GM21529 (cell line): ENCODE data around the gene UMODL1.
"Not testable (repeated sequence)": the region's sequence is repeated elsewhere in the genome, so short reads cannot be mapped to it uniquely, and the experiment has no call there.

Experiments used
- ATAC-seq: cut with Tn5 transposase; IDR thresholded peaks from one replicate; pipeline ENCODE4 v1.9.1; 2021; ENCODE audit not compliant: unreplicated experiment

The UMODL1 gene

DNA sequence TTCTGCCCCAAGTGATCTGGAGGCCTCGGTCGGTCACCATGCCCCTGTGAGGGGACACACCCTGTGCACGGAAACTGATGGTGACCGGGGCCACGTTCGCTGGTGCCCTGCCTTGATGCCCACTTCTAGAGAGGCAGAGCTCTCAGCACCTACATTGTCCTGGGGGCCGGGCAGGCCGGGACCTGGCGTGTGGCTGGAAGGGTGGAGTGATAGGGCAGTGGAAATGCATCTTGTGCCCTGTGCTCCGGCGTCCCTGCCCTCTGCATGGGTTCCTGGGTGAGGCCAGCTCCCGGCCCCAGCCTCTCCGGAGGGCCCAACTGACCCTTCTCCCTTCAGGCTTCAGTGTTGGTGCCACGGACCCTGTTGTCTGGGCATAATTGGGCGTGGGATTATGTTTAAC, 11.0 kb upstream of the UMODL1 start:
- no peak for ATAC-seq

DNA sequence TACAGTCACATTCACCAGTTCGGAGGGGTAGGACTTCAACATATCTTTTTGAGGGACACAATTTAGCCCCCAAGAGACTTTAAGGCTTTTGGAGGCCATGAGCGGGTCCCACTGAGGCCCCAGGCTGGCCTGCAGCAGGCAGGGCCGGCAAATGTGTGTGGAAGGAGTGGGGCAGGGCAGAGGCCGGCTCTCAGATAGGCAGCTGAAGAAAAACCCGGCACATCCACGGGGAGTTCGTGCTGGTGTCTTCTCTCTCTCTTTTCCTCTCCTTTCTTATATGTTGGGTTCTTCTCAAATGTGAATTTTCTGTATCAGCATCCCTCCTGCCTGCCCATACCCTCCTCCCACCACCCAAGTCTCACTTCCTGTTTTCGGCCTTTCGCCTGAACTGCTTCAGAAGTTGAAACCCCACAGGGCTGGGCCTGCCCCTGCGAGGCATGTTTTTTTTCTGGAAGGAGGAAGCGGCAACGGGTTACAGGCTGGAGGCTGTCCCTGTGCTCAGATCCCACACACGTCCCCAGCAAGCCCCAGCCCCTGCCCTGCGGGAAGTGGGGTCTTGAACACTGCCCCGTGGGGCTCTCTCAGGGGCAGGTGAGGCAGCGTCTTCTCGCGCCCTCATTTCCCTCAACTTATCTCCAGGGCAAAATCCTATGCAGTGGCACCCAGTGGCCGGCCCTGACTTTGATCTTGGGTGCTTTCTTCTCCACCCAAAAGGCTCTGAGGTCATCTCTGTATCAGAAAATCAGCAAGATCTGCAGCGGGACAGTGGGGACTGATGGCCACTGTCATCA, 9.7 kb upstream of the UMODL1 start:
- ATAC-seq = peak; percentile 50

DNA sequence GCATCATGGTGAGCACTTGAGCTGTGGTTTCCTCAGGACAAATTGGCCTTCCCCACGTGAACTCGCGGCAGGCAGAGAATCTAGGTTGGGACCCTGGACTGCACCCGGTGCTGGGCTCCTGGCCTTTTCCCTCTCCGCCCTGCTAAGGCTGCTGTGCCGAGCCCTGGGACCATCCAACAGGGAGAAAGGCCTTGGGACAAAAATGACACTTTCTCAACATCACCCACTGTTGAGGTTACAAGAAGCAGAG, 9.2 kb upstream of the UMODL1 start:
- ATAC-seq = no peak

DNA sequence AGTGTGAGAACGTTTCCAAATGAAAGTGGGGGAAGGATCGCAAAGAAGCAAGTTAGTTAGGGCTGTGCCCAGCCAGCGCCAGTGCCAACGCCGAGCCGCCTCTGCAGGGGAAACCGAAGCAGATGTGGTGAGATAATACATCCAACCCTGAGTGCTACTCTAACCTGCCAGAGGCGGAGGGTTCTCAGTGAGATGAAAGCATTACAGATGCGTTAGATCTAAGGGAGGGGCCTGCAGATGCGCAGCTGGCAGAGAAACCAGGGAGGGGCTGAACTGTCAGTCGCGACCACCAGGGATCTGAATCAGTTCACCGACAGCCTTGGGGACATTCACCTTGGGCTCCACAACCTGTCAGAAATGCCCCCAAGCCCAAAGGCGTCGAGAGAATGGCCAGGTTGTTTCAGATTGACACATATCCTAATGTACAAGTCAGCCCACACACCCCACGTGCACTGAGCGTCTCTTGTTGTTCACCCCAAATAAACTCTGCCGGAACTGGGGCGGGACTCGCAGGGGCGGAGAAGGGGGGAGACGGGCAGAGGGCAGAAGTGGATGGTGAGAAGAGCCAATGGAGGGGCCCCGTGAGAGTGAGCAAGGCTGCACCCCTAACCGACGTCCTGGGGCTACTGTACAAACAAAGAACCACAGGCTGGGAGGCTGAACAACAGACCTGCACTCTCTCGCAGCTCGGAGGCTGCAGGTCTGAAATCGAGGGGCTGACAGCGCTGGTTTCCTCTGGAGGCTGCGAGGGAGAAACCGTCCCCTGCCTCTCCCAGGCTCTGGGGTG, 8.7 kb upstream of the UMODL1 start:
- peak; percentile 43 for ATAC-seq

DNA sequence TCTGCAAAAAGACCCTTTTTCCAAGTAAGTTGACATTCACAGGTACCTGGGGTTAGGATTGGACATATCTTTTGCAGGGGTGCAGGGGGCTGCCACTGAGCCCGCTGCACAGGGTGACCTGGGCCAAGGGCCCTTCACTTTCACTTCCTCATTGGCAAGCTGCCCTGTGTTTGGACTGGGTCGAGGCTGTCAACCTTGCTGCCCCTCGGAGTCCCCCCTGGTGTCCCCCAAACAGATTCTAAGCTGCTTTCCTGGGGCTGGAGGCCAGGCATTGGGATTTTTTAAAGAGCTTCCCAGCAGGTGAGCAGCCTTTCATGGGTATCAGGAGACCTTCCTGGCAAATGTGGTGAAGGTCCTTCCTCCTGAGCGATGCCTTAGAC, 7.9 kb upstream of the UMODL1 start:
- ATAC-seq = no peak

DNA sequence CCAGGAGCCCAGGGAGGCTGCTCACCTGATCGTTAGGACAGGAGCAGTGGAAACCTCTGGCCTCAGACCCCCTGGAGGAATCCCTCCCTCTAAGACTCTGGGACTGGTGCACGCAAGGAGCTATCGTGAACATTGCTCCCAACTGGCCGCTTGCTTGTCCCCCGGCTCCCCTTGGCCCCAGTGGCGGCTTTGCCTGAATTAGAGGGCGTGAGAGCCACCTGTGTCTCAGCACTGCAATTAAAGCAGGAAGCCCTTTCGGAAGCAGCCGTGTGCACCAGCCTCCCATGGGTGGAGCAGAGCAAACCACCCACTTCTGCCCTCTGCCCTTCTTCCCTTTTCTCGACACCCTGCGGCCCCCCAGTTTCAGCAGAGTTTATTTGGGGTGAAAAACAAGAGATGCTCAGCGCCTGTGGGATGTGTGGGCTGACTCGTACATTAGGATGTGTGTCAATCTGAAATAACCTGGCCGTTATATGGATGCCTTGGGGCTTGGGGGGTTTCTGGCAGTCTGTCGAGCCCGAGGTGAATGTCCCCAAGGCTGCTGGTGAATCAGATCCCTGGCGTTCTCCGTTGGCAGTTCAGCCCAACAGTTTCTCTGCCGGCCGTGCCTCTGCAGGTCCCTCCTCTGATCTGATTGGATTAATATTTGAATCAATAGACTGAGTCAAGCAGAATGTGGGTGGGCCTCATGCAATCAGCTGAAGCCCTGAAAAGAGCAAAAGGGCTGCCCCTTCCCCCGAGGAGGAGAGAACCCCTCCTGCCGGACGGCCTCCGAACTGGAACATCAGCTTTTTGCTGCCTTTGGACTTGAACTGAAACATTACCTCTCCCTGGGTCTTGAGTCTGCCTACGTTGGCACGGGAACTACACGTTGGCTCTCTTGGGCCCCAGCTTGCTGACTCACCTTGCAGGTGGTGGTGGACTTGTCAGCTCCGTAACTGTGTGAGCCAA, 7.3 kb upstream of the UMODL1 start:
- ATAC-seq = peak; percentile 37

DNA sequence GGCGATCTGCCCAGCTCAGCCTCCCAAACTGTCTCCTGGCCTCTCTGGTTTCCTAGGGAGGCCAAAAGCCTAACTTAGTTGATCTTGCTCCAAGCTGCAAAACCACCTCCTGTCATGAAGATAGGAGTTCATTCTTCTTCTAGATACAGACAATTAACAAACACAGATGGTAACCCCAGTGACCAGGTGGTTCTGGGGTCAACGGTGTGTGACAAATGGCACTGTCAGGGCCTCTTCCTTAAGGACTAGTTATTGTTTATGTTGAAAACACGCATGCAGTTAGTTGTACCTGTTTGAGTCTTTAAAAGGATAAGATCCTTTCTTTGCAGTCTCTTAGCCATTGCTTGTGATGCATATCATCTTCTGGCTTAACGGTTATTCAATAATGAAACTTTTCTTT, 4.6 kb upstream of the UMODL1 start:
- no peak for ATAC-seq

DNA sequence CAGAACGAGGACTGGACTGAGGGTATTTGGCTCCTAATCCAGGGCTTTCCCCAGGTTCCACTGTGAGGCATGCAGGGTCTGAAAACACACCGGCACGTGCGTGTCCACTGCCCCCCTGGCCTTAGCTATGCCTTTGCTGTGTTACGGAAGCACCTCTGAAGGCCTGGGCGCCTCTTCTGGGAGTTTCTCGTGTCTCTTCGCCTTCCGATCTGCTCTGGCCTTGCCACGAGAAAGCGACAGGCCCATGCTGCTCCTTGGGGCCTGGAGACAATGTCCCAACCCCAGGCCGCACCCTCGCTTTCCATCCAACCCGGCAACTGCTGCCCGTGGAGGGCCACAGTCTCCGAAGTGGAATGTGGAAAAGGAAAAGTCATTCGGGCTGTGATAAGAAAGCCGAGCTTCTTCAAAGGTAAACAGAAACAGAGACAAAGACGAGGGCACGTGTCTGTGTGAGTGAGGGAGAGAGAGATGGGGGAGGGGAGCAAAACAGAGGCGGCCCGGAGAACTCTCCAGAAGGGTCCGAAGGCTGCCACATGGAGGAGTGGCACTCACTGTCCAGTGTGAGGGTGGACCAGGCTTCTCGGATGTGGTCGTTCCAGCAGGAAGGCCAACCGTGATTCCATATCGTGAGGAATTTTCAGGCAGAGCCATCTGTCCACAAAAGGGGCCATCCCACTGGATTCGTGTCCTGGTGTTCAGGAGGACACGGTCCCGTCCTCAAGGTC, 3.4 kb upstream of the UMODL1 start:
- ATAC-seq = no peak

DNA sequence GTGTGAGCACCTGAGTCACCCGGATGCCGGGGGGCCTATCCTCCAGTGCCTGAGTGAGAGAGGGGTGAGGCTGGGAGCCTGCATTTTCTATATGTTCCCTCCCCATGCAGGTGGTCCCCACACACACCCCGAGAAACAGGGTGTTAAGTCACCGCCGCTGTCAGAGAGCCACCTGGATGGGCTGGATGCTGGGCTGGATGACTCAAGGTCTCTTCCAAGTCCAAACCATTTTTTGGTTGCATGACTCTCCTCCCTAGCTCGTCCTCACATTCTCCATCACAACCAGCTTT, 2.9 kb upstream of the UMODL1 start:
- ATAC-seq = no peak

DNA sequence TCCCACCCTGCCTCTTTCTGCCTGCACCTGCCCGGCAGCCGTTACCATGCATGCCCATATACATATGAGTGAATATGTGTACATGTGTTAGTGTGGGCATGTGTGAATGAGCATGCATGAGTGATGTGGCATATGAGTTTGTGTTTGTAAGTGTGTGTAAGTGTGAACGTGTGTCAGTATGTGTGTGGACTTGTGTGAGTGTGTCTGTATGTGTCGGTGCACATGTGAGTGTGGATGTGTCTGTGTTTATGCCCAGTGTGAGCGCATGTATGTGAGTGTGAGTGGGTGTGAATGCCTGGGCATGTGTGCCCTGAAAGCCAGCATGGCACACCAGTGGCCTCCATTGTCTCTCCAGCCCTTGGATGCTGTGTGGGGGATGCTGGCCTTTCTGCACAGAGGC, 2.5 kb upstream of the UMODL1 start:
- ATAC-seq = no peak

DNA sequence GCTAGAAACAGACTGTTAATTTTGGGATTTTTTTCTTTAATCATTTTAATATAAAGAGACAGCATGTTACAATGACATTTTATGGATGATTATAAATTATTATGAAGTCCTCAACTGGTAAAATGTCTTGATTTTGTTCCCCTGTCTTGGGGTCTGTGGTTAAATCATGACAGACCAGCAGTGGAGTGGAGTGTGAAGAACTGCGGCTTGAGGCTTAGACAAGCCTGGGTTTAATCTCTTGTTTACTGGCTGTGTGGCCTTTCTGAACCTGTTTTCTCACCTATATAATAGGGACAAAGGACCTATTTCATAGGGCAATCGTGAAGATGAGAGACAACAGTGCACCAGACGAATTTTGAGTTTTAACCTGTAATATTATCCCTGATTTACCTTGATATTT, 1.8 kb upstream of the UMODL1 start:
- ATAC-seq = no peak

DNA sequence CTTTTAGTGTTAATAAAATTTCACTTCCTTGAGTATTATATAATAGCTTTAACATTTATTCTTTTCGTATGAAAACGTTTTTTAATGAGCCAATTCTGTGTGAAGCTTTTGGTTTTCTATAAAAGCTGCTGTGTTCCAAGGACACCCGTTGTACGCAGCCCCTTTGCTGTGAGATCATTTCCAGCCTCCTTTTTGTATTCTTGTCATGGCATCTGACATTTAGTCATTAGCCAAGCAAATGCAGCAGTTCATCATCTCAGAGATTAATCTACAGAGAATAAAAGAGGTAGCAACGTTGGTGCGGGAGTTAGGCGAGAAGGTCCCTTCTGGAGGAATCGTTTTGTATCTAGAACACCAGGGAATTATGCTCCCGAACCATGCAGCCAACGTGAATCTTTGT, 1.3 kb upstream of the UMODL1 start:
- ATAC-seq = no peak

DNA sequence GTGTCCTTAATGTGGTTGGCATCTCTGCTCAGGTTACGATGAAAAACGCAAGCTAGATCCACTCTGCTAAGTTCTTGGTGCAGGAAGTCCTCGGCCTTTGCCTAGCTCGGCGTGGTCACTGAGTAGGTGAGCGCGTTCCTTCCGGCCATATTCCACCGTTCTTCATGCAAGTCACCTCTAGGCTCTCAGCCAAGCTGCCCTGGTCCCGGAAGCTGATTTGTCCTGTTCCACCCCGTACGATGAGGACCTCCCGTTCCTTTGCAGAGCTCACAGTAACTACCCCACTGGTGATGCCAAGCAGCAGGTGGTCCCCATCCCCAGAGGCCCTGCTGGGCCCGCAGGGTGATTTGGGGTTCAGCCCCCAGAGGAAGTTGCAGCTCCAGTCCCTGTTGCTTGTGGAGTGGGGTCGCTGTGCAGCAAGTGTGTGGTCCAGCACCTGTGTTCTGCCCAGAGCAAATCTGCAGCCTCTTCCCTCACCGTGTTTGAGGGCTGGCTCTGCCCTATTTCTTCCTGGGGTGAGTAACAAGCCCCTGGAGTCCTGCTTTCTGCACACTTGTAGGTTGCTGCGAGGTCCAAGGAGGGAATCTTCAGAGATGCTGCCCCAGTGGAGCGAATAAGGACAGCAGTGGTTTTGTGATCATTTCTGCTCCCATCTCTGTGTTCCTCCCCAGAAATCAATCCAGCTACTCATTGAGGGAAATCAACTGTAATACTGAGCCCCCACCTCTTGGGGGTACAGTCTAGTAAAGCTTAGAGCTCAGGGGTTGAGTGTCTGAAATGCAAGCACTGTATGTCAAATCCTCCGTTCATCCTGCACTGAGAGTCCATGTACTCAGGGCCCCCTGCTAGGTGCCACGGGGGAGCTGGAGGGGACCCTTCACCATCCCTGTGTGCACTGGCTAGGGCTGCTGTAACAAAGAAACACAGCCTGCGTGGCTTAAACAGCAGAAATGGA, 2.3 kb downstream of the UMODL1 start:
- no peak for ATAC-seq

DNA sequence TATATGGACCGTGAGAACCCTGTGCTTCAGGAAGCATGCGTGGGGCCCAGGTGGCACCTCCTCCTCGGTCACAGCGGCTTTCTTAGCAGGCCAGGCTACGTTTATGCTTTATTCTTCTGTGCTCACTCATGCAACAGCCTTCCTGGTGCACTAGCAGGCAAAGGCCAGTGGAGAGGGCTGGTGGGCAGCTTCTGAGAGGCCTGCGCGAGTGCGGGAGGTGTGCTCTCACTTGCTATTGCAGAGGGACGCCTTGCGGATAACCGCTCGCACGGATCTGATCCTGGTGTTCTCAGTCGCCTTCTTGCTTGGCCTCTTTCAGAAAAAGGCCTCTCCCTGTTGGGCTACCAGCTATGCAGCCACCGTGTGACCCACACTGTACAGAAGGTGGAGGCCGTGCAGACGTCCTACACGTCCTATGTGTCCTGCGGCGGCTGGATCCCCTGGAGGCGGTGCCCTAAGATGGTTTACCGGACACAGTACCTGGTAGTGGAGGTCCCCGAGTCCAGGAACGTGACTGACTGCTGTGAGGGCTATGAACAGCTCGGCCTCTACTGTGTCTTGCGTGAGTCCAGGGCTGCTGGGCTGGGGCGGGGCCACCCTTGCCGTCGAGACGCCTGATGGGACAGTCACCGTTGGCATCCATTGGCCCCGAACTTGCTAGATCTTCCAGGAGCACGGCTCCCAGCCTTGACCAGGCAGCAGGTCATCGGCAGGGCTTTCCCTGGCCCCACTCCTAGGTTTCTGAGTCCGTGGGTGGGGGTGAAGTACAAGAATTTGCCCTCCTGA, 4.8 kb downstream of the UMODL1 start:
- ATAC-seq = no peak

DNA sequence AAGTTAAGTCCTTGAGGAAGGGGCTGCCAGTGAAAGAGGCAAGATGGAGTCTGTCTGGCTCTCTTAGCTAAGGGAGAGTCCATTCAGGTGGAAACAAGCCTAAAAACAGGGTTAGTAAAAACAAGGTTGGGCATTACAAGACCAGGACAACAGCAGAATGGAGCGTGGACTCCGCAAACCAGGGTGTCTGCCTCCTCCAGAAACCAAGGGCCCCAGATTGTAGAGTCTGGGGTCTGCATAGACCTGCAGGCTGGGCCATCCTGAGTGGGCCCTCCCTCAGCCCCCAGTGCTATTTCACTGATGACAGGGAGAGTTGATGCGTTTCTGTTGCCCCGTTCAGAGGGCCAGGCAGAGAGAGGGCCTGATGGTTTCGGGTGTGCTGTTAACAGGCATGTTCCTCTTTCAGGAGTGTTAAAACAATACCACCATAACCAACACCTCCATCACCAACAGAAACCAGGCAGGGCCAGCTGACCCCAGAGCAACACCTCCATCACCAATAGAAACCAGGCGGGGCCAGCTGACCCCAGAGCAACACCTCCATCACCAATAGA, 6.6 kb downstream of the UMODL1 start:
- peak; percentile 85 for ATAC-seq

DNA sequence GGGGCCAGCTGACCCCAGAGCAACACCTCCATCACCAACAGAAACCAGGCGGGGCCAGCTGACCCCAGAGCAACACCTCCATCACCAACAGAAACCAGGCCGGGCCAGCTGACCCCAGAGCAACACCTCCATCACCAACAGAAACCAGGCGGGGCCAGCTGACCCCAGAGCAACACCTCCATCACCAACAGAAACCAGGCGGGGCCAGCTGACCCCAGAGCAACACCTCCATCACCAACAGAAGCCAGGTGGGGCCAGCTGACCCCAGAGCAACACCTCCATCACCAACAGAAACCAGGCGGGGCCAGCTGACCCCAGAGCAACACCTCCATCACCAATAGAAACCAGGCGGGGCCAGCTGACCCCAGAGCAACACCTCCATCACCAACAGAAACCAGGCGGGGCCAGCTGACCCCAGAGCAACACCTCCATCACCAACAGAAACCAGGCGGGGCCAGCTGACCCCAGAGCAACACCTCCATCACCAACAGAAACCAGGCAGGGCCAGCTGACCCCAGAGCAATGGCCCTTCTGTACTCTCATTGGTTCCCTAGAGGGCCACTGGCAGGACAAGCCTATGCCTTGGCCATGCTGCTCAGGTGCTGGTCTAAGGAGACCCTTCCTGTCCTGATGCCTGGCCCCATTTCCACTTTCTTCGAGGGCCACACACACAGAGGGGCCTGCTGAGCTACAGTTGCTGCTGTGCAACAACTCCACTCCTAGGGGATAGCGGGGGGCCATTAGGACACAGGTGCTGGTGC, 7.3 kb downstream of the UMODL1 start:
- ATAC-seq = not testable (repeated sequence)

DNA sequence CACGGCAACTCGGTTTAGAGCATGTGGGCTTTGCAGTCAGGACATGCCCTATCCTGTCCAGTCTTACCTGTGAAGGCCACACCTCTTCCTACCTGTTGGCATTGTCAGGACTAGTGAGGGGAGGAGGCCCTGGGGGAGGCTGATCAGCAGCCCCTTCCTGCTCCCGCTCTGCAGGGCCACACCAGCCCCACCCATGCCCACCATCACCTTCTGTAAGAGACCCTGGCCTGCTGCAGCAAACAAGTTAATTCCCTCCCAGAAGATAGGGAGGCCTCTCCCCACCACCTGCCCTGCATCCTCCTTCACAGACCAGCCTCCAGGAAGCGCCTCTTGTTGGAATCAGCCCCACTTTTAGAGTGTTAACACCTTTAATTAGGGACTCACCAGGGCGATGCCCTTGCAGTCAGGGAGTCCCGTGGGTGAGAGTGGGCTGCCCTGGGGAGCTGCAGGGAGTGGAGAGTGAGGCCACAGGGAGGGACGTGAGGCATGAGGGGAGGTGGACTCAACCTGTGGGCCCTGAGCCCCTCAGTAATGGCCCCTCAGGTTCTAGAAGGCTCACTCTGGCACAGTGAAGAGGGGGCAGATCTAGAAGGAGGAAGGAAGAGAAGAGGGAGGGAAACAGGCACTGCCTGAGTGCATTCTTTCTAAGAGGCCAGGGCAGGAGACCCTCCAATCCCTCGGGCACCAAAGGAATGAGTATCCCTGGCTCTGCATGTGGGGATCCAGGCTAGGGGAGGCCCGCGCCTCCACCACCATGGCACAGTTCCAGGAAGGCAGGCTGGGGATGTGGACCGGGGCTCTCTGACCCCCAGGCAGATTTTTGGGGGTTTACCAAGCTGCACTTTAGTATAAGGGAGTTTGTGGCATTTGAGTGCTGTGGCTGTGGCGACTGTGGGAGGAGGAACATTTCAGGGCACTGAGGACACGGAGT, 8.2 kb downstream of the UMODL1 start:
- ATAC-seq = no peak
